HTR-8/SVneo (cell line): Measurements from ENCODE around the gene TMC6.

Source experiments
- DNase-seq: peaks from one replicate; pipeline ENCODE4 v3.0.0; 2011; ENCODE audit warnings: low spot score, mixed read lengths; ENCODE audit not compliant: insufficient read length
- FAIRE-seq: peaks from 2 replicates; lab custom pipeline; 2011; peaks lifted over from hg19 to GRCh38; lab: Jason Lieb, UNC

Gene TMC6

DNA sequence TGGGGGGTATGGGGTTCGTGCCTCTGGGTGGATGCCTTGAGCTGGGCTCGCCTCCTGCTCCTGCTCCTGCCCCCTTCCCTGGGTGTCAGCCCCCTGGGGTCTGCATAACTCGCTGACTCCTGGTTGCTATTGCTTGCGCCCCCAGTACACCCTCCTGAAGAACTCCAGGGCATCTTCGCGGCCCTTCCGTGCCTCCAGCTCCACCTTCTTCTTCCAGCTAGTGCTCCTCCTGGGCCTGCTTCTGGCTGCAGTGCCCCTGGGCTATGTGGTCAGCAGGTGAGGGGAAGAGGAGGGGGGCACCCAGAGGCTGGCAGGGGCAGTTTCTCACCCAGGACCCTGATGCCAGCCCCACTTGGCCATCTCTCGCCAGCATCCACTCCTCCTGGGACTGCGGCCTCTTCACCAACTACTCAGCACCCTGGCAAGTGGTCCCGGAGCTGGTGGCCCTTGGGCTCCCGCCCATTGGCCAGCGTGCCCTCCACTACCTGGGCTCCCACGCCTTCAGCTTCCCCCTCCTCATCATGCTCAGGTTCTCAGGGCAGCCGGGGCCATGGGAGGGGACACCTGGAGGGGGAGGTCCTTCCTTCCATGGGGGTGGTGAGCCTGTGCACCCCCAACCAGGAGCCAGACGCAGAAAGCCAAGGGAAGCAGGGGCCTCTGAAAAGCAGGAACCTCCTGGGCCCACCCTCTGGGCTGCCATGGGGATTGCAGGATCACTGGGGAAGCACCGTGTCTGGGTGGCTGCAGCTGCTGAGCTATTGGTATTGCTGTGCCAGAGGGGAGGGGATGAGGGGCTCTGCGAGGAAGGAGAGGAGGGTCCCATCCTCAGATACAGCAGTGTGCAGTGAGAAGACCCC is 9.9 kb upstream of the TMC6 start:
- DNase-seq (no peak), FAIRE-seq (no peak)

DNA sequence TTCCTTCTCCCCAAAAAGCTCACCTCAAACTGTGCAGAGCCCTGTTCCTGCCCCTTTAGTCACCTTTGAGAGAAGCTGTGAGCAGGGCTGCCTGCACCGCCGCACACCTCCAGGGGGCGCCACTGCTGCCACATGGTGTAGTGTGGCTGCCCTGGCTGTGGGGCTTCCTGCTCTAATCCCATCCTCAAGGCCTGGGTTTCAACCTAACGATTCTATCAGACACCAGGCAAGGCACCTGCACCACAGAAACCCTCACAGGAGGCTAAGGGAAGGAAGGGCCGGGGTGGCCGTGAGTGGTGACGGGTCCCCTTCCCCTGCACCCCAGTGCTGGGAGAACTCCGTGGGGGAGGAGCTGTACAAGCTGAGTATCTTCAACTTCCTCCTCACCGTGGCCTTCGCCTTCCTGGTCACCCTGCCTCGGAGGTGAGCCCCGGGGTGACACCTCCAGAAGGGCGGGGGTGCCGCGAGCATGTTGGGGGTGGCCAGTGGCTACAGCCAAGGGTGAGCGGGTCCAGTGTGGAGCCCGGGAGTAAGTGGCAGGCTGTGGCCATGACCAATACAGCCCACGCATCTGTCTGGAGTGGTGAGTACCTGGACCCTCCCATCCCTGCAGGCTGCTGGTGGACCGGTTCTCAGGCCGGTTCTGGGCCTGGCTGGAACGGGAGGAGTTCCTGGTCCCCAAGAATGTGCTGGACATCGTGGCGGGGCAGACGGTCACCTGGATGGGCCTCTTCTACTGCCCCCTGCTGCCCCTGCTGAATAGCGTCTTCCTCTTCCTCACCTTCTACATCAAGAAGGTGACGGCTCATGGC is 9.0 kb upstream of the TMC6 start:
- FAIRE-seq (peak; percentile 51), DNase-seq (no peak)

DNA sequence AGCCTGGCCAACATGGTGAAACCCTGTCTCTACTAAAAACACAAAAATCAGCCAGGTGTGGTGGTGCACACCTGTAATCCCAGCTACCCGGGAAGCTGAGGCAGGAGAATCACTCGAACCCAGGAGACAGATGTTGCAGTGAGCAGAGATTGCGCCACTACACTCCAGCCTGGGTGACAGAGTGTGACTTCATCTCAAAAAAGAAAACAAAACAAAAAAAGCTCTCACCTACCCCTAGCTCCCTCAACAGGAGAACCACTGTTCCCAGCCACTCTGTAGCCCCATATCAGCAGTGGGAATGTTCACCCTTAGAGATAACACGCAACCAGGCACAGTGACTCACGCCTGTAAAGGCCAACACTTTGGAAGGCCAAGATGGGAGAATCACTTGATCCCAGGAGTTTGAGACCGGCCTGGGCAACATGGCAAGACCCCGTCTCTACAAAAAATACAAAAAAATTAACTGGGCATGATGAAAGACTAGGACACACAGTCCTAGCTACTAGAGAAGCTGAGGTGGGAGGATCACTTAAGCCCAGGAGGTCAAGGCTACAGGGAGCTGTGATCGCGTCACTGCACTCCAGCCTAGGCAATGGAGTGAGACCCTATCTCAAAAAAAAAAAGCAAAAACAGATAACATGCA is 7.4 kb upstream of the TMC6 start:
- no peak for DNase-seq
- FAIRE-seq, result no peak

DNA sequence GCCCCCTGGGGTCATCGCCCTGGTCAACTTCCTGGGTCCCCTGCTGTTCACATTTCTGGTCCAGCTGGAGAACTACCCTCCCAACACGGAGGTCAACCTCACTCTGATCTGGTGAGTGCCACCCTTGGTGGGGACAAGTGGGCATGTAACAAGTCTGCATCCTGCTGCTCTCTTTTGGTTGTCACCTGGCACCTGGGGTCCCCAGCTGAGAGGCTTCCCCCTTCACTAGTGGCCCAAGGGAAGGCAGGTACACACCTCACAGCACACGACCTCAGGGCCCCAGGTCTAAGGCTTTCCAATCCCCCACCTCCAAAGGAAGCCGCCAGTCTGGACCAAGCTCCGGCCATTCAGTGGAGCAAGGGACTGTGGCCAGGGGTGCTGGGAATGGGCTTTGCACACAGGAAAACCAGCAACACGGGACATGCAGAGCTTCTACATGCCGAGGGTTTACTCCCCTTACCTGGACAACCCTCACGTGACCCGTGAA is 6.4 kb upstream of the TMC6 start:
- DNase-seq (no peak), FAIRE-seq (no peak)

DNA sequence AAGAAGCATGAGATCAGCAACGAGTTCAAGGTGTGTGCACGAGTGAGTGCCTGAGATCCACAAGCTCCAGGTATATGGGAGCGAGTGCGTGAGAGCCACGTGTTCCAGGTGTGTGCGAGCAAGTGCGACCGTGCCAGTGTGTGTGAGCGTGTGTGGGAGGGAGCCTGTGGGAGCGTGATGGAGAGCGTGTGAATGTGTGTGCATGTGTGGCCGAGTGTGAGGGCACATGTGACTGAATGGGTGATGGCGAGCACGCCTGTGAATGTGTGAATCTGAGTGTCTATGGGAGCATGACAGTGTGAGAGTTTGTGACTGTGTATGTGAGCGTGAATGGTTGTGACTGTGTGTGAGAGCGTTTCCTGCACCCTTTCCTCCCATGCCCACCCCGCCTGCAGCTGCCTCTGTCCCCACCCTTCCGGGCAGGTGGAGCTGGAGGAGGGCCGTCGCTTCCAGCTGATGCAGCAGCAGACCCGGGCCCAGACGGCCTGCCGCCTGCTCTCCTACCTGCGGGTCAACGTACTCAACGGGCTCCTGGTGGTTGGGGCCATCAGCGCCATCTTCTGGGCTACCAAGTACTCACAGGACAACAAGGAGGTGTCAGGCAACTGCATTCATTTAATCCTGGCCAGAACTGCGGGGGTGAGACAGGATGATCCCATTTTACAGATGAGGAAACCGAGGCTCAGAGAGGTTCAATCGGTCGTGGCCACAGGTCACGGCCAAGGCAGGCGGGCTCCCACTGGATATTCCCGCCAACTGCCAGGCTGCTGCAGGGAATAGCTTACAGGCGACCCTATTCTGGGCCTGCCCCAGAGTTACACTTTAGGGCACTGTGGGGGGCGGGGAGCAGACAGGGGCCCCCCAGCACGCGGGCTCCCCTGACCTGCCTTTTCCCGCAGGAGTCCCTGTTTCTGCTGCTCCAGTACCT is 5.7 kb upstream of the TMC6 start:
- no peak for FAIRE-seq
- DNase-seq, result no peak

DNA sequence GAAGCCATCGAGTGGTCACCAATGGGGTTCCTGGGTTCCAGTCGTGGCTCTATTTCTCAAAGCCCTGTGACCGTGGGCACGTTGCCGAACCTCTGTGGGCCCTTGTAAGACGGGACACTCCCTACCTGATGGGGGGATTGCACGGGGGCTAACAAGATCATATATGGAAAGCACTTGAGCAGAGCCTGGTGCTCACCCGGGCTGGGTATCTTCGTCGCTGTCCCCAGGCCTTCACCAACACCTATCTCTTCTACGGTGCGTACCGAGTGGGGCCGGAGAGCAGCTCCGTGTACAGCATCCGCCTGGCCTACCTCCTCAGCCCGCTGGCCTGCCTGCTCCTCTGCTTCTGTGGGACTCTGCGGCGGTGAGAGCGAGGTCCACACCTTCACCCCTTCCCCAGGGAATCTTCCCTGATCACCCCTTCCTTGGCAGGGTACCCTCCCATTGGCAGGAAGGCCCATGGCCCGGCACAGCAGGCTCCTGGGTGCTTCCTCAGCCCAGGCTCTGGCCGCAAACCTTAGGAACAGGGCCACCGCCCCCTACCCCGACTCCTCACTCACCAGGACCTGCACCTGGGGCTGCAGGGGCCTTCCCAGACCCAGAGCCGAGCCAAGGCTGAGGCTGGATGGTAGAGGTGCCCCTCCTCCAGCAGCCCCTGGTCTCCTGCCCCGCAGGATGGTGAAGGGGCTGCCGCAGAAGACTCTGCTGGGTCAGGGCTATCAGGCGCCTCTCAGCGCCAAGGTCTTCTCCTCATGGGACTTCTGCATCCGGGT is 4.8 kb upstream of the TMC6 start:
- DNase-seq, result no peak
- FAIRE-seq, result no peak

DNA sequence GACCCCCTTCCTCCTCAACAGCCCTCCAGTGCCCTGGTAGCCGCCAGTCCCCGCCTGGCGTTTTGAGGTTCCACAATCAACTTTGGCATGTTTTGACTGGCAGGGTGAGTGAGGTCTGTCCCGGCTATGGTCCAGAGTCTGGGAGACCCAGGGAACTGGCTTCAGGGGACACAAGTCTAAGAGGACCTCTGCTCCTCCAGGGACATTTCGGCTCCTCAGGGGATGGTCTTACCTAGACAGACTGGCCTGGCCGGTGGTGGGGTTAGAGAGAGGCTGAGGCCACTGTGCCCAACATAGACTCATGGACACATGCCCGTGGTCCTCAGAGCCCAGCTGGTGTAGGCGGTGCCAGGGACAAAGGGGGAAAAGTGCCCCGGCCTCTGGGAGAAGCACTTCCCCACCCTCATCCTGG is 4.2 kb upstream of the TMC6 start:
- no peak for DNase-seq
- FAIRE-seq, result no peak

DNA sequence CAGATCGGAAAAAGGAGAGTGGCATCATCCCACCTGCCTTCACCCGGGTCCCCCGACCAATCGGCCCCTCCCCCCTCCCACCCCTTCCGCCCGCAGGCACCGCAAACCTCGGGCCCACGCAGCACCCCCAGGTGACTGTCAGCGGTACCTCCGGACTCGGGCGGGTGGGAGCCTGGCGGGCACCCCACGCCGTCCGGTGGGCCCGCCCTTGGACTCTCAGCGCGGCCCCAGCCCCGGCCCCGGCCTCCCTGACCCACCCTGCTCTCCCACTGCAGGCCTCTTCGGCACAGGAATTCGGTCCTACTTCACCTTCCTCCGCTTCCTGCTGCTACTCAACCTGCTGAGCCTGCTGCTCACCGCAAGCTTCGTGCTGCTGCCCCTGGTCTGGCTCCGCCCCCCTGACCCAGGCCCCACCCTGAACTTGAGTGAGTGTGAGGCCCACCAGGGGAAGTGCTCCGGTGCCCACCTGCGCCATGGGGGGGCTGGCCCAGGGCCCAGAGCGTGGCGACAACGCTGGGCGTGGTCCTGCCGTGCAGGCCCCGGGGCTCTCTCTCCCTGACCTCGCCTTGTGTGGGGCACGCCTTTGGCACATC is 3.6 kb upstream of the TMC6 start:
- FAIRE-seq (no peak), DNase-seq (no peak)

DNA sequence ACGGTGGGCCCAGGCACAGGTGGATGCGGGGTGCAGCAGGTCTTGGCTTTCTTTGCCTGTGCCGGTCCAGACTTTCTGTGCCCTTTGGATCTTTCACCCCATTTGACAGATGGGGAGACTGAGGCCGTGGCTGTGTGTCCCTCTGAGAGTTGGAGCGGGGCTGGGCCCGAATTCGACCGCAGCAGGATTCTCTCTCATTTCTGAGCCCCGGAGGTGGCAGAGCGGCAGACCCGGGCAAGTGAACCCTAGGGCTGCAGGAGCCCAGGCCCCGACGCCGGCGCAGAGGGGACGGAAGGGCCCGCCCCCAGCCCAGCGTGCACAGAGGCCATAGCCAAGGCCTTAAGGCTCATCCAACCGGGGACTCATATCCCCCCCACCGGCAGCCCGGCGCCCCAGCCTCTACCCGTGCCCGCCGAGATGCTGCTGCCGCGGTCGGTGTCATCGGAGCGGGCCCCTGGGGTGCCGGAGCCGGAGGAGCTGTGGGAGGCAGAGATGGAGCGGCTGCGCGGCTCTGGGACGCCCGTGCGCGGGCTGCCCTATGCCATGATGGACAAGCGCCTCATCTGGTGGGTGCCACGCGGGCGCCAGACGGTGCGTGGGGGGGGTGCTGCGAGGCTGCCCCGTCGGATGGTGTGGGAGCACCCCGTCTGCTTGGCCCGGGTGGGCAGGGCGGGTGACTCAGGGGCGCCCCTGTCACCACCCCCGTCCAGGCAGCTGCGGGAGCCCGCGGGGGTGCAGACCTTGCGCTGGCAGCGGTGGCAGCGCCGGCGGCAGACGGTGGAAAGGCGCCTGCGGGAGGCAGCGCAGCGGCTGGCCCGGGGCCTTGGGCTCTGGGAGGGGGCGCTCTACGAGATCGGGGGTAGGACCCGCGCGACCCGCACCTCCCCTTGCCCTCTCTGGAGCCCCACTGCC is 2.9 kb upstream of the TMC6 start:
- FAIRE-seq, result no peak
- no peak for DNase-seq

DNA sequence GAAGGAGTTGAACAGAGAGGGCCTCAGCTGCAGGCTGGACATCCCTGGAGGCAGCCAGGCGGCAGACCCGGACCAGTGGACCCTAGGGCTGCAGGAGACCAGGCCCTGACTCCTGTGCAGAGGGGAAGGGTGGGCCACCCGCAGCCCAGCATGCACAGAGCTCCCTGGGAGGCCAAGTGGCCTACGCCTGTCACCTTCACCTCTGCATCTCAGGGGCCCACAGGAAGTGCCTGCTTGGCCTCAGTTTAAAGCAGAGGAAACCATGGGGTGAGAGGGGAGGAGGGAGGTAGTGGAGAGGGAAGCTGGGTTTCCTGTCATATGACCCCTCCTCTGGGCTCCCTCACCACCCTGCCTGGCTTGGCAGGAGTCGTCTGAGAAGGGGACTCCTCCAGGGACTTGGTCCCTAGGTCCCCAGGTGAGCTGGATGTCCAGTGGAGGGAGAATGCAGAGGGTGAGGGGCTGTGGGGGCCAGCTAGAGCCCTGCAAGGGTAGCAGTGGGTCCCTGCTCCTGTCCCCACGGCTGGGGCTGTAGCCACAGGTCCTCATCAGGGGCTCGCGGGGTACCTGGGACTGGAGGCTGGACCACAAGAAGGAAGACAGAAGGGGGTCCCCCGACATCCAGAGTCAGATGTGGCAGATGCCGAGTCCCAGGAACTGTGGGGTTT is 2.0 kb upstream of the TMC6 start, which contains the start of gene TMC8:
Gene TMC8 (plus strand): TSS at position 335 of the 665 bp plus-strand sequence. CDS start 818 bp downstream, outside the sequence.
- FAIRE-seq, result no peak

DNA sequence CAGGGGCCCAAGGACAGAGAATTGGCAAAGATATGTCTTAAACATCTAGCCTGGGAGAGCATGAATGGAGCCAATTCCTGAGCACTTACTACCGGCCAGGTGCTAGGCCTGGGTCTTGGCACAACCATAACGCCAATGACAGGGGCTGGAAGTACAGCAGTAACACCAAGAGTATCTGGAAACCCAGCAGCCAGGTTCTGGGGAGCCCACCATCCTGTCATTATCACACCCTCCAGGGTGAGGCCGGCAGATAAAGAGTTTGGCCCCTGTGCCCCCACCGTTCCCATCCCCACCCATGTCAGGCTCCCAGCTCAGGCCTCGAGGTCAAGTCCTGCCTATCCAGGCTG is 1.5 kb upstream of the TMC6 start:
- no peak for FAIRE-seq
- DNase-seq, result no peak

More for the DNA sequence above, 2.0 kb upstream of the TMC6 start, which contains the start of gene TMC8:
- no peak for DNase-seq

DNA sequence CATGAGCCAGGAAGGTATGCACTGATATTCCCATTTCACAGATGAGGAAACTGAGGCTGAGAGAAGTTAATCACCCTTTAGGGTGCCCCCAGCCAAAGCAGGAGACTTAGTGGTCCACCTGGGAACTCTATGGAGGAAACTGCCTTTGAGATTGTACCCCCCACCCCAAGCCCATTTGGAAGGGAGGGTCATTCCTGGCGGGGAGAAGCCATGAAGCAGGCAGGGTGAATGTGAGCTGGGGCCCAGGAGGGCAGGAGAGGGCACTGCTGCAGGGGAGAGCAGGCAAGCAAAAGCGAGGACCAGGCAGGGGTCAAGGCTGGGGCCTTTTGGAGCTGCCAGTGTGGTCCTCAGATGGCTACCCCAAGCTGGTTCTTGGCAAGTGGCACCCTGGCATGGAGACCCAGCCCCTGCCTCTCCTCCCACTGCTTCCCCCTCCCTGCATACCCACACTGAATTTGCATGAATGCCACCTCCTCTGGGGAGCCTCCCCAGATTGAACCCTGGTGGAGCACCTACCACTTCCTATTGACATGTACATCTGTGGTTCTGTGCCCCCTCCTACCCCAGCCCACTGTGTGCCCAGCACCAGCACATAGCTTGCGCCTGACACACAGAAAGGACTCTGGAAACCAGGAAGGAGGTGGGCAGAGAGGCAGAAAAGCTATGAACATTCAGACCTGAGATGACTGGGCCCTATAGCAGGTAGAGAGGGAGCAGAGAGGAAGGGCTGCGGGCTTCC is 965 bp upstream of the TMC6 start:
- no peak for FAIRE-seq
- DNase-seq, result no peak

DNA sequence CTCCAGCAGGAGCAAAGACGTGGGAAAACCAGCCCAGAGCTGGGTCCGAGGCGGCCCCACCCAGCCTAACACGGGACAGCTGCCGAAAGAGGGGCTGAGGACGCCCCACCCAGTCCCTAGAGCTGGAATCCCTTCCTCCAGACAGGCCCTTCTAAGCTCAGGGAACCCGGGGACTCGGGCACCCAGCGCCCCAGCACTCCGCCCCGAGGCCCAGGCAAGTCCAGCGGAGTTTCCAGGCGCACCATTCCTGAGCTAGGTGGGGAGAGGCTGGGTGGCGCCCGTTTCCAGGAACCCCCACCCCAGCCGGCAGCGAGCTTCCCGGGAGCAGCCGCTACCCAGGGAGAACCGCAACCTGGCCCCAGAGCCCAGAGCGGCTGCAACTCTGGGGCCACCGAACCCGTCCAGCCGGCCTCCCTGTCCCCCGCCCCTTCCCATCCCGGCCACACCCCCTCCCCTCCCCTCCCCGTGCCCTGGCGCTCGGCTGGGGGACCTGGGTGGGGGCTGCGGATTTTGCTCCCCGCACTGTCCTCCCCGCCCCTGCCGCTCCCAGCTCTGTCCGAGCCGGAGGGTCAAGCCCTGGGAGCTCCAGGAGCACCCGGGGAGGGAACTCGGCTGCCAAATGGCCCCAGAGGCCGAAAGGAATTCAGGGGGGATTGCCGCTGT is 536 bp downstream of the TMC6 start:
- no peak for FAIRE-seq
- no peak for DNase-seq

DNA sequence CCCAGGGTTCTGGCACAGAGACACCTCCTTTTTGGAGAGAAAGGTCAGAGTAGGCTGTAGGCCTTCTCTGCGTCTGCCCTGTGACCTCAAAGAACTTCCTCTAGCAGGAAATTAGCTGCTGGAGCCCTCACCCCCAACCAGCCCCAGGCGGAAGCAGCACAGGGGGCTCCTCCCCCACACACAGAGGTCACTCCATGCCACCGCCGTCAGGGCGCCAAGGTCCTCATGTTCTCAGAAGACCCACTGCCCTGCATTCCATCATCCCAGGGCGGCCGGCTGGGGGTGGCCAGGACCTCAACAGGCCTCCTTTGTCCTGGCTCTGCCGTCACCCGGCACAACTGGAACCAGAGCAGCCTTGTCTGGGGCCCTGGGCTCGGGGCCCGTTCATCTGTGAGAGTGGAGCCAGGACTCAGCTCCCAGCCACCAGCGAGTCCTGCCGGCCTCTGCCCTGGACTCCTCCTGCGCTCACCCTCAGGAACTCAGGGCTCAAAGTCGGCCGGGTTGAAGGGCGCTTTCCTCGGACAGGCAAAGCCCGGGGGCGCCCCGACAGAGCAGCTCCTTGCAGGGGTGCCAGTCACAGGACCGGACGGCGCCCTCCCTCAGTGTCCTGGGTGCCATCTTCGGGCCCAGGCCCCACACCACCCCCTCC is 1.2 kb downstream of the TMC6 start:
- FAIRE-seq (no peak), DNase-seq (no peak)

DNA sequence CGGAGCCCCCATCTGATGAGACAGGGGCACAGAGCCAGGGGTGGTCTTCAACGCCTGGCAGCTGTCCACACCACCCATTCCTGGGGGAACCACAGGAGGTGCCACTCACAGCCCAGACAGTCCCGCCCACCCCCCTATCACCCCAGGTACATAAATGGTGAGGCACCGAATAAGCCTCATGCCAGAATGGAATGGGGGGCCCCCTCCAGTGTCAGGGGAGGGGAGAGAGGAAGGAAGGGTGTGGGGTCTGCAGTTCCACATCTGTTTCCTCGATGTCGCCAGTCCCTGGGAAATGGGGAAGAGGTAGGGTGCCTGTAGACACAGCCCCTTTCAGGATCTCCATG is 1.7 kb downstream of the TMC6 start:
- FAIRE-seq, result no peak
- no peak for DNase-seq
